Measurements from ENCODE around the gene ADAM22. TPM values are rescaled to one million over a fixed set of nuclear protein-coding genes. Genes with fewer than 3 reads are reported as not detected.

The ADAM22 gene
- total and polyA plus RNA-seq, 2 donors from 2014 or later: 2.2 to 7.9 TPM

DNA sequence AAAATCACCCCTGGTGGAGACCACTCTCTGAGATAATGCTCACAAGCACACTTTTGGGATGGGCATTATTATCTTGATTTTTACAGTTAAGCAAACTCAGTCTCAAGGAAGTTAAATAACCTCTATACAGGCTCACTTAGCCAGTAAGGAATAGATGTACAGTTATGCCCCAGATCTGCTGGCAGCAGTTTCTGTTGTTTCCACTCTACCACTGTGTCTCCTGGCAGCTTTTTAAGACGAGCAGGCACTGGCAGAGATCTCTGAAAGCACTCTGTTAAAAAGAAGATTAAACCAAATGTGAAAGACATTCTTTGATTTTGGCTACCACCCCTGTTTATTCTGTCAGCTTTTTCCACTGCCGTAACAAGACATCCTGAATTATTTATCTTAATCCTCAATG is 212.6 kb downstream of the ADAM22 start:
- Histone ChIP-seq H3K36me3 (ENCODE audit: control insufficient read depth in 2 of 3, insufficient read depth in 3 of 3, low read length in 3 of 3) (no peaks in the 10 kb centered on the region), H3K9ac (ENCODE audit: low read length in 3 of 3) (no peak overlapping the region), H3K9me3 (ENCODE audit: control insufficient read depth in 2 of 3, insufficient read depth in 1 of 3, low read length in 3 of 3) (no peaks in the 10 kb centered on the region), H3K4me1 (ENCODE audit: control insufficient read depth in 2 of 3, insufficient read depth in 2 of 3, low read depth in 1 of 3, low read length in 3 of 3) (peaks cover 0 to 18% (median 0%) of the 10 kb centered on the region in 3 donors), H3K27me3 (ENCODE audit: control insufficient read depth, insufficient read depth, low read length) (no peaks in the 10 kb centered on the region), H3K4me3 (ENCODE audit: low read length in 3 of 3) (no peak overlapping the region), H3K27ac (ENCODE audit: low read depth in 2 of 2, low read length in 2 of 2) (no peak overlapping the region)
- no peak for FAIRE-seq
- intact Hi-C loops (cut with DNase I): no loop called here
- TF ChIP-seq, protein P1, sequence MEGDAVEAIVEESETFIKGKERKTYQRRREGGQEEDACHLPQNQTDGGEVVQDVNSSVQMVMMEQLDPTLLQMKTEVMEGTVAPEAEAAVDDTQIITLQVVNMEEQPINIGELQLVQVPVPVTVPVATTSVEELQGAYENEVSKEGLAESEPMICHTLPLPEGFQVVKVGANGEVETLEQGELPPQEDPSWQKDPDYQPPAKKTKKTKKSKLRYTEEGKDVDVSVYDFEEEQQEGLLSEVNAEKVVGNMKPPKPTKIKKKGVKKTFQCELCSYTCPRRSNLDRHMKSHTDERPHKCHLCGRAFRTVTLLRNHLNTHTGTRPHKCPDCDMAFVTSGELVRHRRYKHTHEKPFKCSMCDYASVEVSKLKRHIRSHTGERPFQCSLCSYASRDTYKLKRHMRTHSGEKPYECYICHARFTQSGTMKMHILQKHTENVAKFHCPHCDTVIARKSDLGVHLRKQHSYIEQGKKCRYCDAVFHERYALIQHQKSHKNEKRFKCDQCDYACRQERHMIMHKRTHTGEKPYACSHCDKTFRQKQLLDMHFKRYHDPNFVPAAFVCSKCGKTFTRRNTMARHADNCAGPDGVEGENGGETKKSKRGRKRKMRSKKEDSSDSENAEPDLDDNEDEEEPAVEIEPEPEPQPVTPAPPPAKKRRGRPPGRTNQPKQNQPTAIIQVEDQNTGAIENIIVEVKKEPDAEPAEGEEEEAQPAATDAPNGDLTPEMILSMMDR (IDR thresholded peaks at IDR 0.05; ENCODE audit: borderline replicate concordance, extremely low read depth, insufficient read depth): no peak
- DNase-seq: no peak

DNA sequence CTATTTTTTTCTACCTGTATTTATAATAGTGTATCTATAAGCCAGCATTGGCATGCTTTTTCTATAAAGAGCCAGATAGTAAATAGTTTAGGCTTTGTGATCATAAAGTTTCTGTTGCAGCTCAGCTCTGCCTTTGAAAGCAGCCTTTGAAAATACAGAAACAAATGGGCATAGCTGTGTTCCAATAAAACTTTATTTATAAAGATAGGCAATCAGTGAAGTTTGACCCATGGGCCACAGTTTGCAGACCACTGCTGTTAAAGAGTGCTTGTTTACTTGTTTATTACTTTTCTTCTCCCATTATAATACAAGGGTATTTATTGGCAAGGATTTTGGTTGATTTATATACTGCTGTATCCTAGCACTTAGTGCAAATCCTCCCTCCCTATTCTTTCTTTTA is 213.3 kb downstream of the ADAM22 start:
- no peak overlapping the region for H3K9ac ChIP-seq (ENCODE audit: low read length in 3 of 3)
- H3K9me3 ChIP-seq (ENCODE audit: control insufficient read depth in 2 of 3, insufficient read depth in 1 of 3, low read length in 3 of 3): no peaks in the 10 kb centered on the region
- intact Hi-C loops (cut with DNase I): no loop called here
- no peak for FAIRE-seq
- no peaks in the 10 kb centered on the region for H3K27me3 ChIP-seq (ENCODE audit: control insufficient read depth, insufficient read depth, low read length)
- DNase-seq: no peak
- H3K4me3 ChIP-seq (ENCODE audit: low read length in 3 of 3): no peak overlapping the region
- no peak overlapping the region for H3K27ac ChIP-seq (ENCODE audit: low read depth in 2 of 2, low read length in 2 of 2)
- no peaks in the 10 kb centered on the region for H3K36me3 ChIP-seq (ENCODE audit: control insufficient read depth in 2 of 3, insufficient read depth in 3 of 3, low read length in 3 of 3)
- TF ChIP-seq, protein P1 (IDR thresholded peaks at IDR 0.05; ENCODE audit: borderline replicate concordance, extremely low read depth, insufficient read depth): no peak
- H3K4me1 ChIP-seq (ENCODE audit: control insufficient read depth in 2 of 3, insufficient read depth in 2 of 3, low read depth in 1 of 3, low read length in 3 of 3): peaks cover 0 to 18% (median 0%) of the 10 kb centered on the region in 3 donors

DNA sequence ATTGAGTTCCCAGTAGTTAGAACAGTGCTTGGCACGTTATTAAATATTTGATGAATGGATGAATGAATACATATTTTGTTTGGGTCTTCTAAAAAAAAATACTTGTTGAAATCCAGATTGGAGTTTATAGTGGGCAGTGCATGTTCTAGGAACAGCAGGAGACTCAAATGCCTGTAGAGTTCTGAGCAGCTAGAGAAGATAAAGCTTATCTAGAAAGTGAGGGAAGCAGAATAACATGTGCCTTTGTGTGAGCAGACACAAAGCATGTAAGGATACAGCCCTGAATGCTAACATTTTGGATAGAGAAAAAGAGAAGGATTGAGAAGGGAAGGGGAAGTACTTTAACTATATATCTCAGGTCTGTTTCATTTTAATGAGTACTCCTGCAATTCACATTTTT is 213.9 kb downstream of the ADAM22 start:
- Histone ChIP-seq H3K4me1 (ENCODE audit: control insufficient read depth in 2 of 3, insufficient read depth in 2 of 3, low read depth in 1 of 3, low read length in 3 of 3) (peaks cover 0 to 17% (median 0%) of the 10 kb centered on the region in 3 donors), H3K4me3 (ENCODE audit: low read length in 3 of 3) (no peak overlapping the region), H3K9ac (ENCODE audit: low read length in 3 of 3) (no peak overlapping the region), H3K36me3 (ENCODE audit: control insufficient read depth in 2 of 3, insufficient read depth in 3 of 3, low read length in 3 of 3) (no peaks in the 10 kb centered on the region), H3K9me3 (ENCODE audit: control insufficient read depth in 2 of 3, insufficient read depth in 1 of 3, low read length in 3 of 3) (no peaks in the 10 kb centered on the region), H3K27ac (ENCODE audit: low read depth in 2 of 2, low read length in 2 of 2) (no peak overlapping the region), H3K27me3 (ENCODE audit: control insufficient read depth, insufficient read depth, low read length) (no peaks in the 10 kb centered on the region)
- TF ChIP-seq, protein P1 (IDR thresholded peaks at IDR 0.05; ENCODE audit: borderline replicate concordance, extremely low read depth, insufficient read depth): no peak
- no peak for DNase-seq
- no peak for FAIRE-seq
- intact Hi-C loops (cut with DNase I): no loop called here

DNA sequence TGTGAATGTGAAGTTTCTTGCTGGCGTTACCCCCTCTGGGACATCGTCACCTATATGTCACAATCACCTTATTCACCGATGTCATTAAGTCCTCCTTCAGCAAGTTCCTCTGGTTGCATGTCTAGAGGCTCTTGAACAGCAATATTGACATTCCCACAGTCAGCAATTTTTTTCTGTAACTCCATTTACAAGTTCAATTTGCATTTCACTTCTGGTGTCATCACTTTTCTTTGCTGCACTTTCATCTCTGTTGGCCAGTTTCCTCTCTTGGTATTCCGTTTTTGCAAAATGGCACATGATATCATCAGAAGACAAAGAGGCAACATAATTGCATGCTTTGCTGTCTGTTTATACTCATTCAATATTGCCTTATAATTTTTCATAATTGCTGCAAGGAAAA is 216.0 kb downstream of the ADAM22 start:
- Histone ChIP-seq H3K4me1 (ENCODE audit: control insufficient read depth in 2 of 3, insufficient read depth in 2 of 3, low read depth in 1 of 3, low read length in 3 of 3) (peaks cover 0 to 3% (median 0%) of the 10 kb centered on the region in 3 donors), H3K36me3 (ENCODE audit: control insufficient read depth in 2 of 3, insufficient read depth in 3 of 3, low read length in 3 of 3) (no peaks in the 10 kb centered on the region), H3K9me3 (ENCODE audit: control insufficient read depth in 2 of 3, insufficient read depth in 1 of 3, low read length in 3 of 3) (no peaks in the 10 kb centered on the region), H3K27me3 (ENCODE audit: control insufficient read depth, insufficient read depth, low read length) (no peaks in the 10 kb centered on the region), H3K9ac (ENCODE audit: low read length in 3 of 3) (no peak overlapping the region), H3K27ac (ENCODE audit: low read depth in 2 of 2, low read length in 2 of 2) (no peak overlapping the region), H3K4me3 (ENCODE audit: low read length in 3 of 3) (no peak overlapping the region)
- TF ChIP-seq, protein P1 (IDR thresholded peaks at IDR 0.05; ENCODE audit: borderline replicate concordance, extremely low read depth, insufficient read depth): no peak
- DNase-seq (no peak), FAIRE-seq (no peak)
- intact Hi-C loops (cut with DNase I): no loop called here

Measured in kidney (tissue), 14 donors.